HG02973 (cell line): ENCODE results near the gene KRTAP5-7.

Experiments
- ATAC-seq: cut with Tn5 transposase; IDR thresholded peaks from one replicate; pipeline ENCODE4 v1.9.1; 2021; ENCODE audit warnings: moderate library complexity; ENCODE audit not compliant: unreplicated experiment

KRTAP5-7 gene

GRCh38 chr11:71495286-71496230 lies 31.5 kb upstream of the KRTAP5-7 start:
- no peak for ATAC-seq

- no peak for ATAC-seq
Measured at GRCh38 chr11:71496421-71496820, 30.6 kb upstream of the KRTAP5-7 start.

GRCh38 chr11:71498091-71498490 lies 29.0 kb upstream of the KRTAP5-7 start:
- no peak for ATAC-seq

GRCh38 chr11:71499125-71499524 lies 27.9 kb upstream of the KRTAP5-7 start:
- ATAC-seq, result no peak

GRCh38 chr11:71499546-71499945 lies 27.5 kb upstream of the KRTAP5-7 start:
- ATAC-seq, result no peak

- ATAC-seq, result no peak
Measured at GRCh38 chr11:71500601-71501021, 26.5 kb upstream of the KRTAP5-7 start.

GRCh38 chr11:71501071-71501985 lies 25.7 kb upstream of the KRTAP5-7 start:
- no peak for ATAC-seq

- ATAC-seq, result no peak
Measured at GRCh38 chr11:71502026-71502425, 25.0 kb upstream of the KRTAP5-7 start.

- ATAC-seq, result no peak
Measured at GRCh38 chr11:71502871-71503435, 24.1 kb upstream of the KRTAP5-7 start.

- no peak for ATAC-seq
Measured at GRCh38 chr11:71504531-71504930, 22.5 kb upstream of the KRTAP5-7 start.

GRCh38 chr11:71505001-71505400 lies 22.1 kb upstream of the KRTAP5-7 start:
- ATAC-seq, result no peak

- no peak for ATAC-seq
Measured at GRCh38 chr11:71505781-71506180, 21.3 kb upstream of the KRTAP5-7 start.

- no peak for ATAC-seq
Measured at GRCh38 chr11:71507102-71507501, 20.0 kb upstream of the KRTAP5-7 start.

- ATAC-seq, result no peak
Measured at GRCh38 chr11:71518506-71519471, 8.3 kb upstream of the KRTAP5-7 start.

- ATAC-seq, result no peak
Measured at GRCh38 chr11:71519546-71519945, 7.5 kb upstream of the KRTAP5-7 start.

GRCh38 chr11:71525188-71525937 lies 1.7 kb upstream of the KRTAP5-7 start:
- no peak for ATAC-seq

GRCh38 chr11:71525938-71526495 lies 1.1 kb upstream of the KRTAP5-7 start:
- ATAC-seq, result no peak

- ATAC-seq, result no peak
Measured at GRCh38 chr11:71527576-71528210, 626 bp downstream of the KRTAP5-7 start.

GRCh38 chr11:71530602-71531001 lies 3.5 kb downstream of the KRTAP5-7 start:
- ATAC-seq, result no peak
